T-helper 1 cell treated with Interleukin-12 subunit alpha and Interleukin-12 subunit beta and Interleukin-4 antibody, amounts not matched to agents 30 ng/mL and 1 ng/mL, for 36 hours (primary cell): ENCODE results near the gene FLT1. TPM values are rescaled to one million over a fixed set of nuclear protein-coding genes. Genes with fewer than 3 reads are reported as not detected.

Experiments
- intact Hi-C: fragments of 100-400 bp; cut with micrococcal nuclease; formaldehyde crosslinking; loops from one replicate; pipeline ENCODE4 v1.15.1; 2024
- total RNA-seq: library from RNA; stranded (reverse); gene quantifications from 2 replicates; pipeline ENCODE4 v1.2.3, GENCODE V29; 2022

FLT1 gene
- total RNA-seq, 1 donor from 2014 or later = 3.9 TPM

DNA sequence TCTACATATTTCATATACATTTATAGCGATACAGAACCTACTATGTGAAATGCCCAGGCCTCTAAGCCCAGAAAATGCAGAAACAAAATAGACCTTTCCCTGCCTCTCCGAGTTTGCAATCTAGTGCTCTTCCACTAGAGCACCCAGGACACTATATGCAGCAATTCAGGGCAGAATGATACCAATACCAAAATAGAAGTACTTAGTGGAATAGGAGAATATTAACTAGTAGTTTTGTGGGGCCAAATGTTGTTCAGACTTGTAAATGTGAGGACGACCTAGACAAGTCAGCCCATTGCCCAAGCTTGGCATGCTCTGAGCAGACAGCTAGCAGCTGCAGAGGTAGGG is 35.8 kb upstream of the FLT1 start:
- intact Hi-C loops = loop anchor here (5.0 kb wide), 1 partner anchor 33 kb away; the partner anchor contains the start of gene FLT1

- intact Hi-C loops = loop anchor here (5.0 kb wide), 1 partner anchor 33 kb away; the partner anchor contains the start of gene FLT1
These were observed 34.9 kb upstream of the FLT1 start for GRCh38 chr13:28529836-28530235.

DNA sequence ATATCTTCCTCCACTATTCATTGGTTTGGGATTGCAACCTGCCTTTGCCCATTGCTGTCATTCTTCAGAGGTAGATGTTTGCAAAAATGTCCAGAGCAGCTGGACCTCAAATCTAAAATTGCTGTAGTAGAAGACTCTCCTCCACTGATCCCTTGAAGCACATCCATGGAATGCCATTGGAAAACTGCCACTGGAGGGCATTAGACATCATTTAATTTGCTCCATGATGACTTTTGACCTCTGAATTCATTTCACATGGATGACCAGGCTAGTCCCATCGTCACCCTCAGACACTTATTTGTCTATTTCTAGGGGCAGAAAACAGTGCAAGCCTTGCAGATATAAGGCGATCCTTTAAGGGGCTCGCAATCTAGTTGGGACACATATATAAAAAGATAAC is 33.9 kb upstream of the FLT1 start:
- intact Hi-C loops = no loop called here

DNA sequence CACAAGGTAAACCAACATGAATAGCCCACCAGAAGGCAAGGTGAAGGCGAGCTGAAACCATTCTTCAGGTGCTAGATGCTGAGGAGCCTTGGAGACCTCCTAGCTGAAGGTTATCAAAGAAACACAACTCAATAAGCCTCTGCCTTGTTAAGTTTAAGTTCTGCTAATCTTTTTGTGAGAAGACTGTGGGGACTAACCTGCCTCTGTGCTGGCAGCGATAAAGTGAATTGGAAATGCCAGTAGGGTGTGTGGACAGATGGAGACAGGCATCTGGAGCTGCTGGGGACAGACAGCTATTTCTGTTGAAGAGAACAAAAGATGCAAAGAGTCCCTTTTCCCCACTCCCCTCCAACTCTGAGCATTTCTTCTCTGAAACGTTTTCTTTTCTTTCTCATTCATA is 33.5 kb upstream of the FLT1 start:
- intact Hi-C loops = no loop called here

DNA sequence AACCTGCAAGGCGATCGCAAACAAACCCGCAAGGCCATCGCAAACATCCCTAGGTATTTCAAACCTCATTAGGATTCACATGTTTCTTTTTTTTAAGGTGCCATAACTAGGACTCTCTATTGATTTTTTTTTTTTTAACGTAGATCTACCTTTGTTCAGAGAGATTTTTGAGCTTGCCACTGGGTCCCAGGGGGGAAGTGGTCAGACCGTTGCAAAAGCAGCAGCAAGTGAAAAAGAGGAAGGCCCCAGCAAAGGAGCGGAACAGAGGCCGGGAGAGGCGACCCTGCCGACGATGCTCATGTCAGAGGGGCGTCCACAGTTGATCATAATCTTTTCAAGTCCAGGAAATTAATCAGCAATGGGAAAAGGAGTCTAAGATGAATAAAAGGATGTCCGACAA is 32.7 kb upstream of the FLT1 start:
- intact Hi-C loops = no loop called here

DNA sequence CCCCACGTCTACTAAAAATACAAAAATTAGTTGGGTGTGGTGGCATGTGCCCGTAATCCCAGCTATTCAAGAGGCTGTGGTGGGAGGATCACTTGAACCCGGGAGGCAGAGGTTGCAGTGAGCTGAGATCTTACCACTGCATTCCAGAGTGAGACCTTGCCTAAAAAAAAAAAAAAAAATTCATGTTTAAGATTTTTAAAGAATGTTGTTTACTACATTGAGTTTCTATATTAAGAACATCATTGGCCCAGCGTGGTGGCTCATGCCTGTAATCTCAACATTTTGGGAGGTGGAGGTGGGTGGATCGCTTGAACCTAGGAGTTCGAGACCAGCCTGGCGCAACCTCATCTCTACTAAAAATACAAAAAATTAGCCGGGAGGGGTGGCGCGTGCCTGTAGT is 31.9 kb upstream of the FLT1 start:
- intact Hi-C loops = no loop called here

DNA sequence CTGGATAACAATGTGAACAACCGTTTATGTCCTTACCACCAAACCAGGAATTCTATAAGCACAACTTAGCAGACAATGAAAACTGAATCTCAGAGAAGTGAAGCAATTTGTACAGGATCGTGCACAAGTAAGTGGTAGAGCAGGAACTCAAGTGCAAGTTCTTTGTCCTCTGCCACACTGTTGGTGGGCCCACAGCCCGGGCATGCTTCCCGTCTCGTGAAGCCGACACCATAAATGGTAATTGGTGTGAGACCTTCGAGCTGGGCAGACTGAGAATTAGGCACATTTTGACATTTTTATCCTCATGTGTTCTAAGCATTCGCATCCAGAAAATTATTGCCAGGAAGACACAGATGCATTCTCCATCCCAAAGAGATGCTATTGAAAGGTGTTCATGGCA is 27.9 kb upstream of the FLT1 start:
- intact Hi-C loops = no loop called here

- intact Hi-C loops = no loop called here
These were observed 18.8 kb upstream of the FLT1 start for GRCh38 chr13:28513745-28514144.

DNA sequence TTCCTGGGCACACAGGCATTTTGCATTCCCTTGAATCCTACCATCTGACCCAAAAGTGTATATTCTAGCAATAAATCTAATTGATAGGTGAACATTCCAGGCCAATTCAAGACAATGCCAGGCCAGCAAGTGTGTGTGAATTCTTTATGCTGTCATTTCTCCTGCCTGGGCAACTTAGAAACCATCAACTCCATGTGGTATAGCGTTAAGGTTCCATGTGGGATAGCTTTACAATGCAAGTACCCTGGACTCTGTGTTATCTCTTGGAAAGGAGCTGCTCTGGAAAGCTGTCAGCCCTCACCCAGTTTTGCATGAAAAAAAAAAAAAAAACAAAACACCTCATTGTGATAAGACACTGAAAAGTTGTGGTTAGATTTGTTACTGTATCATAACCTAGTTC is 15.6 kb upstream of the FLT1 start:
- intact Hi-C loops = no loop called here

DNA sequence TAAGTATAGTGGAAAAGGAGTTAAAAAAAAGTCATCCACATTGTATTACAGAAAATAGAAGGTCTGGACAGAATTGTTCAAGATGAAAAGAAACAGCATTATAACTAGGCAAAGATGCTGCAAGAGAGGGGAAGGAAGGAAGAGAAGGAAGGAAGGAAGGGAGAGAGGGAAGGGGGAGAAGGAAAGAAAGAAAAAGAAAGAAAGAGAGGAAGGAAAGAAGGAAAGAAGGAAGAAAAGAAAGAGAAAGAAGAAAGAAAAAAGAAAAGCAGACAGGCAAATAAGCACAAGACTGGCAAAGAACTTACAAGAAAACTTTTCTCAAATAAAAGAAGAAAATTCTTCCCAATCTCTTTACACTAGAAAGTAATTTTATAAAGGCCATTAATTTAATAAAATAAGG is 15.1 kb upstream of the FLT1 start:
- intact Hi-C loops = no loop called here

- intact Hi-C loops = no loop called here
These were observed 10.7 kb upstream of the FLT1 start for GRCh38 chr13:28505543-28506135.

- intact Hi-C loops = no loop called here
These were observed 8.4 kb upstream of the FLT1 start for GRCh38 chr13:28503182-28503967.

GRCh38 chr13:28501547-28501946 is 6.6 kb upstream of the FLT1 start:
- intact Hi-C loops = no loop called here

DNA sequence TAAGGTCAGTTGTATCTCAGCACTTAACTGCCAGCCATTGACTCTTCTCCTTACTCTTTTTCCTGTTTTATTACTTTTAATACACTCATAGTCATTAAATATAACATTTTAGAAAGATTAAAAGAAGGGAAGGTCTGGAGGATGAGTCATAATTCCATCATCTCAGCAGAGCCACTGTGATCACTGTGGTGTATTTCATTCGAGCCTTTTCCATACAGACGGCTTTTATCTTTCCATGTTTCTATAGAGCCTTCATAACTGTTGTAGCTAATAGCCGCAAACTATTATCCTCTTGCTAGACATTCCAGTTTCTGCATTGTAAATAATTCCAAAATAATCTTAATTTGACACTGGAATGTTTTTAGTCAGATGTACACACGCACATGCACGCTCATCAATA is 4.7 kb upstream of the FLT1 start:
- intact Hi-C loops = loop anchor here (5.0 to 10.0 kb wide), 2 partner anchors 33 to 145 kb away; no protein-coding TSS in a partner anchor

DNA sequence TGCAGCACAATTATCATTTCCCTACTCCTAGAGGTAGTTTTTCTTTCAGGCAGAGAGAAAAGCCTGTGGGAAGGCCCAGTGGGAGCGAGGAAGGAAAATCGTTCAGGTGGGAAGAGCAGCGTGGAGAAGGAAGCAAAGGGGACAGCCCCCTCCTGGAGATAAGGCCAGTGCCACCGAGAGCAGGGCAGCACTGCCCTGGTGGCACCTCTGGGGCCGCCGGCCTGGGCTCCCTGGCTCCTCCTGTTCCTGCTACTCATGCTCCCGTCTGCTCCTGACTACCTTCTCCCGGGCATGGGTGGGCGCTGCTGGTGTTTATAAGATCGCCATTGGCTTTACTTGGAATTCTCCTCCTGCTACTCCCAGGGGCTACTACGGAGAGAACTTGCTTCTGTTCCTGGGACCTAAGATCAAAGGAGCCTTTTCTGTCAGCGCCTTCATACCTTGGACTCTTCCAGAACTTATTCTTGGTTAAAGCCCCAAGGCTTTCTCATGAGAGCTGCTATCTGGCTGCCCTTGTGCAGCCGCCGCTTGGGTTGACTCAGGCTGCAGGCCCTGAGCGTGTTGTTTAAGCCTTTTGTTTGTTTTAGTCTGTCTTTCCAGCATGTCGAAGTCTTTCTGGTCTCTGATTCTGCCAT is 3.7 kb upstream of the FLT1 start:
- intact Hi-C loops = loop anchor here (5.0 to 10.0 kb wide), 2 partner anchors 34 to 144 kb away; no protein-coding TSS in a partner anchor

DNA sequence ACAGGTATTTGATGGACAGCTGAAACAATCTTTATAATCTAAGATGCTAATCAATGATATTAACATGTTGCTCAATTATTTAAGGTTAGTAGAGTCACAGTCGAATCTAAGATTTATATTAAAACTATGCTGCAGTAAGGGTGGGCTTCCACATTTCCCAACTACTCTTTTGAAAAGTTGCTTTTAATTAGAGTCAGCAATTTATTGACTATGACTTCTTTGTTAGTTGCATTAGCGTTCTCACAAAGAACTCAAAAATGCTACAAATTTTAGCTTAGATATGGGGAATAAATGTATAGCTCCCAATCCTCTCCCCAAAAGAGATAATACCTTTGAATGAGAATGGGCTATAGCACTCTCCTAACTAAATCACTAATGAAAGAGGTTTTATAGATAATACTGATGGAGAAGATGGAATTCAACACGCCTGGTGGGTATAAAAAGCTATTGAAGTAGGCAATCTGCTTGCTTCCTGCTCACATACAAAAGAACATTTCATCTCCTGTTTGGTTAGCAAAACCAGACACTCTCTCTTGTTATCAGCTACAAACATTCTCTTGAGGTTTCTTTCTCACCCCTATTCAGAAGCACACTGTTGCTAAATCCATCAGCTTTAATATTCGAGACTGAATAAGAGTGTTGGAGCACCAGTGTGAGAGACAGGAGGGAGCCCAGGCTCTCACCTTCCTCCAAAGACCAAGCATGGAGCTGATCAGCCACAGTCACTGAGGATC is 2.4 kb upstream of the FLT1 start:
- intact Hi-C loops = loop anchor here (5.0 to 10.0 kb wide), 2 partner anchors 35 to 143 kb away; no protein-coding TSS in a partner anchor

DNA sequence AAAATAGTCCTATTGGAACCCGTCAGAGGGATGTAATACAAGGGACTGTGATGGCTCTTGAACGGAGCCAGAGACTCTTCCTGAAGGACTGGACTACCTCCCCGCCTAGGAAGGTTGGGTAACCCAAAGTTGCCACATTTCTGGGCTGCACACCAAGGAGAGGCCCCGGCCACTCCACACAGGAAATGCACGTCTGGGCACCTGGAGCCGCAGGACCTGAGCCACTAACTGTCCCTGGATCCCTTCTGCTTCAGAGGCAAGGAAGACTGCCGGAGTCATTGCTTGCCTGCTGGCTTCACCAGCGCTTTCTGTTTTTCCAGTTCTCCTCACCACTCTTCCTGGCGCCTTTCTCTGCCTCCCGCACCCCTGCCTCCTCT is 1.2 kb upstream of the FLT1 start:
- intact Hi-C loops = loop anchor here (5.0 to 10.0 kb wide), 2 partner anchors 36 to 141 kb away; no protein-coding TSS in a partner anchor

DNA sequence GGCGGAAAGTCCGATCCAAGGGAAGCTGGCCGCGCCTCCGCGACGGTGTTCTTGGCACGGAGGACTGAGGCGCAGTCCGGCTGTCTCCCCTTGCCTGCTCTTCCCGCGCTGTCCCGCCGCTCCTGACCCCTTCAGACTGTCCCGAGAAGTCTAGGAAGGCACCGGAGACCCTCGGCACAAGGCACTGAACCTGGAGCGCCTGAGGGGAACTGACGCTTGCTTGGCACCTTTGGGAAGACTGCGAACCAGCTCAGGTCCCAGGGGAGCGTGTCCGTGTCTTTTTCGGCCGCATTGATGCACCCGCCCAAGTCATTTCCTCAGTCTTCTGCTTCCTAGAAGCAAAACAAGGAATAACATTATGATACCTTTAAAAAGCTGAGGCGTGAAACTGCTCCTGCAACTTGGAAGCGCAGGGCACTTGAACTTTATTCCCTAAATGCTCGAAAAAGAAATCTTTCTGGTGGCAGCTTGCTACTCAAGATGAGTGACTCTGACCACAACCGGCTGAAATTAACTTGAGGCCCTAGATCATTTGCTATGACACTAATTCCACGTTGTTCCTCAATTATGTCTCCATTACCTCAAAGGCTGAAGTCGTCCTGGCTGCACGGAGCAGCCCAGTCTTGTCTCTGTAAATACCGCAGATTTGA is 735 bp upstream of the FLT1 start:
- intact Hi-C loops = loop anchor here (5.0 to 10.0 kb wide), 2 partner anchors 37 to 141 kb away; no protein-coding TSS in a partner anchor

DNA sequence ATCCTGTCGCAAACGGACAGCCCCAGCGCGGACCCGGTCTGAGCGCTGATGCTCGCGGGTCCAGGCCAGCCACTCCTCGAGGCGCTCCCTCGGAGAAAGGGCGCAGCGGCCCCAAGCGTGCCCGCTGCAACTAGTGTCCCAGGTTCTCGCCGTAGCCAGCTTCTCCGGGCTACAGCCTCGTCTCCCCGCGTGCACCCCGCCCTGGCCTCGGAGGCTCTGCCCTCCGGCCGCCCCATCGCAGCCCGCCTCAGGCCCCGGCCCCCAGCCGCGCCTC is 487 bp downstream of the FLT1 start:
- intact Hi-C loops = loop anchor here (5.0 to 10.0 kb wide), 2 partner anchors 140 to 223 kb away; partner anchors contain the start of gene SLC46A3

GRCh38 chr13:28493740-28494503 is 1.0 kb downstream of the FLT1 start:
- intact Hi-C loops = loop anchor here (2.0 to 10.0 kb wide), 5 partner anchors 117 to 223 kb away; partner anchors contain the start of genes POMP and SLC46A3
